Stimulated activated naive CD8-positive, alpha-beta T cell treated with anti-CD3 and anti-CD28 coated beads, Interleukin-15, Interleukin-2, amounts not matched to agents 100 U/mL and 50 U/mL, for 24 hours (primary cell): ENCODE measurements around the gene HMGCL.

ENCODE experiments used
- ATAC-seq: fragments of 150-1000 bp; cut with Tn5 transposase; one replicate; pipeline ENCODE4 v1.10.0; 2021
- DNase-seq: peaks from one replicate; pipeline ENCODE4 v3.0.0; 2021

HMGCL gene

GRCh38 chr1:23776217-23776616, 49.0 kb downstream of the HMGCL start:
- ATAC-seq (no peak), DNase-seq (no peak)

- no peak for ATAC-seq
- no peak for DNase-seq
These were observed 50.9 kb downstream of the HMGCL start for GRCh38 chr1:23774174-23774880.

DNA sequence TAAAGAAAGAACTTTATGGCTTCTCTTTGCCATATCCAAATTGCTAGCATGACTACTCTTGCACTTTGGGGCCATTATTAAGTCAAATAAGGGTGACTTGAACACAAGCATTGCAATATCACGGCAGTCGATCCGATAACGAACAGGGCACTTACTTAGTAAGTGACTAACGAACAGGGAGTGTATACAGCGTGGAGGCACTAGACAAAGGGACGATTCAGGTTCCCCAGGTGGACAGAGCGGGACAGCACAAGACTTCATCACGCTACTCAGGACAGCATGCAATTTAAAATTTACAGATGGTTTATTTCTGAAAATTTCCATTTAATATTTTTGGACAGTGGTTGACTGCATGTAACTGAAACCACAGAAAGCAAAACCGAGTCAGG, 52.4 kb downstream of the HMGCL start:
- ATAC-seq (no peak), DNase-seq (no peak)

- DNase-seq = peak; percentile 90
- peak; percentile 93 for ATAC-seq
These were observed 53.0 kb downstream of the HMGCL start for GRCh38 chr1:23772049-23772853.

- DNase-seq (no peak), ATAC-seq (no peak)
These were observed 56.5 kb downstream of the HMGCL start for GRCh38 chr1:23768733-23769132.

GRCh38 chr1:23763041-23763577, 62.1 kb downstream of the HMGCL start:
- ATAC-seq (no peak), DNase-seq (no peak)

DNA sequence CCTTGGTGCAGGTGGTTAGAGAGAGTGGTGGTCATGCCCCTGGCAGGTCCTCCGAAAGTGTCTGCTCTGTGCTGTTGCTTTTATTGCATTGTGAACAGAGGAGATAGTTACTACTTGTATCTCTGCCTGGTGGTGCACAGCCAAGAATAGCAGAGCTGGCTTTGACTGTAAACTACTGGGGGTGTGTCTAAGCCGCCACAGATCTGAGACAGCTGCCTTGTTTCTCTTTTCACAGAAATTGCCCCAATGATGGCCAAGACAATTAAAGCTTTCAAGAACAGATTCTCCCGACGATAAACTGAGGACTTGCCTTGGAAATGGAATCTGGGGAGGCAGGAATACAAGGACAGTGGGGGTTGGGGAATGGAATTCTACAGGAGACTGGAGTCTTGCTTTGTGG, 66.0 kb downstream of the HMGCL start:
- no peak for ATAC-seq

GRCh38 chr1:23757812-23758211, 67.4 kb downstream of the HMGCL start:
- no peak for DNase-seq
- ATAC-seq = no peak

More for the DNA sequence above, 66.0 kb downstream of the HMGCL start:
- DNase-seq = no peak

GRCh38 chr1:23756676-23757075, 68.6 kb downstream of the HMGCL start:
- ATAC-seq (no peak), DNase-seq (no peak)

DNA sequence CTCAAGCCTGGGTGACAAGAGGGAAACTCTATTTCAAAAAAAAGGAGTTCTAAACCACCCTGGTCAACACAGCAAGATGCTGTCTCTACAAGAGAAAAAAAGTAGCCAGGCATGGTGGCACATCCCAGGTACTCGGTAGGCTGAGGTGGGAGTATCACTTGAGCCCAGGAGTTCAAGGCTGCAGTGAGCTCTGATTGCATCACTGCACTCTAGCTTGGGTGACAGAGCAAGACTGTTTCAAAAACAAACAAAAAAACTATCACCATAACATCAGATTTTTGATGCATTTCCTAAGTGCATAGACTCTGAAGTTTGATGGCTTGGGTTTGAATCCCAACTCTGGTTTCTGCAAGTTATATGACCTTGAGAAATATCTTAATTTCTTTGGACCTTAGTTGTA, 72.3 kb downstream of the HMGCL start:
- no peak for ATAC-seq
- DNase-seq = no peak
